Neural progenitor cell (in vitro differentiated cells): ENCODE data around the gene DDX27.

Source experiments
- EZH2 ChIP-seq: fragments of 200-600 bp; sonication (generic); IDR thresholded peaks from 2 replicates; pipeline ENCODE4 v1.6.1; 2017; ENCODE audit warnings: antibody characterized with exemption, mild to moderate bottlenecking, moderate library complexity
- TF ChIP-seq, protein P1 (sequence below): fragments of 200-600 bp; sonication (generic); IDR thresholded peaks from 2 replicates; pipeline ENCODE4 v1.5.1; 2017; ENCODE audit warnings: antibody characterized with exemption, mild to moderate bottlenecking

DNA sequence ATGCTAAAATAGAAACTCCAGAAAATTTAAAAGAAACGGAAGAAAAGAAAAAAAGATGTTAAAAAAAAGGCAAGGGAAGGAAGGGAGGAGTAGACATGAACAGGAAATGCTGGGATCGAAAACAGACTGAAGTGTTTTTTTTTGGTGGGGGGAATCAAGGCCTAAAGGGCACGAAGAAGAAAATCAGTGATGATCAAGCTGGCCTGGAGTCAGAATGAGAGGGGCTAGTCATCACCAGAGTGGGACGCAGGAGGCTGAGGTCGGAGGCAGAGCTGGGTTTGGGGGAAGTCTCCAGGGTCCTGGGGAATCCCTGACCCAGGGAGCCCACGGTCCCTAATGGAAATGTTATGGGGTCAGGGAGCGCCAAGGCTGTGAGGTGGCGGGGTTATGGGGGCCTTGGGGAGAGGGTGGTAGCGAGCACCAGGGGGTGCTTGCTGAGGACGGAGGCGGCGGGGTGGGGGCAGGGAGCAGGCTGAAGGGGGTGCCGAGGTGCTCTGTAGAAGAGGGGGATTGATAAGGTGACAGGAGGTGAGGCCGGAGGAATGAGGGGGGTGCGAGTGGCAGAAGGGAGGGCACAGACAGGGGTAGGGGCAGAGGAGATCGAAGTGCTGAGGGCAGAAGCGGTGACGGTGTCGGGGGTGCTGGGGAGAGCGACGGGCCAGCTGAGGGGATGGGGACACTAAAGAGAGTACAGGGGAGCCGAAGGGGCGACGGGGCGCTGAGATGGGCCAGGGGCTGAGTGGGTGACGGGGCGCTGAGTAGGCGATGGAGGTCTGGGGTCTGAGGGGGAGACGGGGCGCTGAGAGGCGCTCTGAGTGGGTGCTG is 58.0 kb downstream of the DDX27 start:
- TF ChIP-seq, protein P1, sequence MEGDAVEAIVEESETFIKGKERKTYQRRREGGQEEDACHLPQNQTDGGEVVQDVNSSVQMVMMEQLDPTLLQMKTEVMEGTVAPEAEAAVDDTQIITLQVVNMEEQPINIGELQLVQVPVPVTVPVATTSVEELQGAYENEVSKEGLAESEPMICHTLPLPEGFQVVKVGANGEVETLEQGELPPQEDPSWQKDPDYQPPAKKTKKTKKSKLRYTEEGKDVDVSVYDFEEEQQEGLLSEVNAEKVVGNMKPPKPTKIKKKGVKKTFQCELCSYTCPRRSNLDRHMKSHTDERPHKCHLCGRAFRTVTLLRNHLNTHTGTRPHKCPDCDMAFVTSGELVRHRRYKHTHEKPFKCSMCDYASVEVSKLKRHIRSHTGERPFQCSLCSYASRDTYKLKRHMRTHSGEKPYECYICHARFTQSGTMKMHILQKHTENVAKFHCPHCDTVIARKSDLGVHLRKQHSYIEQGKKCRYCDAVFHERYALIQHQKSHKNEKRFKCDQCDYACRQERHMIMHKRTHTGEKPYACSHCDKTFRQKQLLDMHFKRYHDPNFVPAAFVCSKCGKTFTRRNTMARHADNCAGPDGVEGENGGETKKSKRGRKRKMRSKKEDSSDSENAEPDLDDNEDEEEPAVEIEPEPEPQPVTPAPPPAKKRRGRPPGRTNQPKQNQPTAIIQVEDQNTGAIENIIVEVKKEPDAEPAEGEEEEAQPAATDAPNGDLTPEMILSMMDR = no peak
- no peak for TF ChIP-seq EZH2
